Measurements from ENCODE around the gene ZNF423.

The ZNF423 gene

GRCh38 chr16:49660626-49661025 lies 195.3 kb downstream of the ZNF423 start:
- no peak for DNase-seq

DNA sequence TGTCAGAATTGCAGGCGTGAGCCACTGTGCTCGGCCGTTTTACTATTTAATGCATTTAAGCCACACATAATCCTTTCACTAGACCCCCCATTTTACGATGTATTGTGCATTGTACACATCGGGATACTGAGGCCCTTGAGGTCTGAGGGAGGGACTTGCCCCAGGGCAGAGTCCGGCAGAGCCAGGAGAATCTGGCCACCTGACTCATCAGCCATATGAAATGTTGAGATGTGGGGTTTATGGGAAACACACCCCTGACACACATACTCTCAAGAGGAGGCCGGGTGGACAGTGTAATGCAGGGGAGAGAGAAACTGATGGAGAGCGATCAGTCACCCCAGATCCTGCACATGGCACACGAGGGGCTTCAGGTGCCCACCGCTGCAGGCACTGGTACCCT lies 196.6 kb downstream of the ZNF423 start:
- DNase-seq = no peak

DNA sequence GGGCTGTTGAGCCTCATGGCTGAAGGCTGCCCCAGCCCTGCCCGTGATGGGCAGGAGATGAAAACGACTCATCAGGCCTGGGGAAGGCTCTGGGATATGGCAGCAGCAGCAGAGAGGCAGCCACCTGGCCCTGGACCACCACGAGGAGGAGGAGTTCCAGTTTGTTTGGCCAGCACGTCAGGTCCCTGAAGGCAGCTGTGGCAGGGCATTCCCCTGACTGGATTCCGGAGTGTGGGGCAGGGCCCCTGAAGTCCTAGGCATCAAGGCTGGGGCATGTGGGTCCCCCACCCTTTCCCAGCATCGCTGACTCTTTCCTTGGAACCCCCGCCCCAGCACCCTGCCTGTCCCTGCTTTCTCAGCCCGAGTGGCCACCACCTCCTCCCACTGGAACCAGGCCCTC lies 197.4 kb downstream of the ZNF423 start:
- no peak for DNase-seq

- no peak for DNase-seq
Observed at GRCh38 chr16:49657736-49658465, 198.0 kb downstream of the ZNF423 start.

DNA sequence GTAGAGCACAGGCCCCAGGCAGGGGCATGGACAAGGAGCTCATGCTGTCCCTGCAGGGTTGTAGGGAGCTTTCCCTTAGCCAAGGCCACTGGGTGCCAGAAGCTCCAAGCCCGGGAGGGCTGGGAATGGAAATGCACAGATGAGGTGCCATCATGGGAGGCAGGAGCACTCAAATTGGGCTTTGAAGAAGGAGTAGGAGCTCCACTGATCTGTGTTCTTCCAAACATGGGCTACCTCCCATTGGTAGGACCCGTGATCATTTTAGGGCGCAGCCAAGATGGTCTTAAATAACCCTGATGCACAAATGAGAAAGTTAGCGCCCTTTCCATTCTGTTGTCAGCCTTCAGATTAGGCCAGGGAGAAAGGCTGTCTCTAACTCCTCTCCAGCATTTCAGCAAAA lies 201.5 kb downstream of the ZNF423 start:
- no peak for DNase-seq

DNA sequence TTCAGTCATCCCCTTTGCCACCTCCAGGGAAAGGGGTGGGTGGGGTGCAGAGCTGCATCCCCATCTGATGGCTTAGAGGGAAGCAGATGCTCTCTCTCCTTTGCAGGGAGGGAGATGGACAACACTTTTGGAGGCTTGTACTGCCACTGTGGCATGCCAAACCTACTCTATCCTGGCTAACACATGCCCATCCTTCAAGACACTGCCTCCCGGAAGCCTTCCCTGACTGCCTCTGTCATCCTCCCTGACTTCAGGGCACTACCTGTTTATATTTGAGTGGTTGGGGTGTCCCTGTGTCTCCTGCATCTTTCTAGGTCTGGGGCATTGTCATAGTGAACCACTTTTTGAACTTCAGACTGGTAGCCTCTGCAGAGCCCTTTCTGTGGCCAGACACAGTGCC lies 202.3 kb downstream of the ZNF423 start:
- no peak for DNase-seq

DNA sequence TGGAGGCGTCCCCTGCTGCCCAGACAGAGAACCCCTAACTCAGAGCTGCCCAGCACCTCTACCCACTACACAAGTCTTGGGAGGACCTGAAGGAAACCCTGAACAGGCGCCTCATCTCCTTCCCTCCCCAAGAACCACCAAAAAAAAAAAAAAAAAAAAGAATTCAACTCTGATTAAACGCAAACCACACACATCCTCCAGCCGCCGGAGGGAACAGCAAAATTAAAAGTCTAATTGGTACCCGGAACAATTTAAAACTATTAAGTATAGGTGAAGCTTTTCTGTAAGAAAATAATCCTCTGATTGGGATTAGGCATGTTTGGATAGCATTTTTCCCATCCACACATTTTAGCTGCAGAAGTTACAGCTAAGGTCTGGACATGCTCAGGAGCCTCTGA lies 202.7 kb downstream of the ZNF423 start:
- no peak for DNase-seq

- no peak for DNase-seq
Observed at GRCh38 chr16:49652456-49653172, 203.3 kb downstream of the ZNF423 start.

- DNase-seq = no peak
Observed at GRCh38 chr16:49651996-49652395, 203.9 kb downstream of the ZNF423 start.

DNA sequence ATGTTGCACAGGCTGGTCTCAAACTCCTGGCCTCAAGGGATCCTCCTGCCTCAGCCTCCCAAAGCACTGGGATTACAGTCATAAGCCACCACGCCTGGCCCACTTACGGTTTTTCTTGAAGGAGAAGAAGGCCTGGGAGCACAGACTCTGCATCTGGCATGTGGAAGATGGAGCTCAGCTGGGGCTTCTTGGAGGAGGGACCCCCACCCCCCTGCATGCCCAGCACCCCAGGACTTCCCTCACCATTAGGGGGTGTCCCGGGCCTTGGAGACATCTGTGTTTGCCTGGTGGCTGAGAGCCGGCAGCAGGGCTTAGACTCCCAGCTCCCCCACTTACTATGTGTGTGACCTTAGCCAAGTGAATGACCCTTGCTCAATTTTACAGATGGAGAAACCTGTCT lies 204.7 kb downstream of the ZNF423 start:
- DNase-seq = no peak

GRCh38 chr16:49650603-49651002 lies 205.3 kb downstream of the ZNF423 start:
- DNase-seq = no peak

DNA sequence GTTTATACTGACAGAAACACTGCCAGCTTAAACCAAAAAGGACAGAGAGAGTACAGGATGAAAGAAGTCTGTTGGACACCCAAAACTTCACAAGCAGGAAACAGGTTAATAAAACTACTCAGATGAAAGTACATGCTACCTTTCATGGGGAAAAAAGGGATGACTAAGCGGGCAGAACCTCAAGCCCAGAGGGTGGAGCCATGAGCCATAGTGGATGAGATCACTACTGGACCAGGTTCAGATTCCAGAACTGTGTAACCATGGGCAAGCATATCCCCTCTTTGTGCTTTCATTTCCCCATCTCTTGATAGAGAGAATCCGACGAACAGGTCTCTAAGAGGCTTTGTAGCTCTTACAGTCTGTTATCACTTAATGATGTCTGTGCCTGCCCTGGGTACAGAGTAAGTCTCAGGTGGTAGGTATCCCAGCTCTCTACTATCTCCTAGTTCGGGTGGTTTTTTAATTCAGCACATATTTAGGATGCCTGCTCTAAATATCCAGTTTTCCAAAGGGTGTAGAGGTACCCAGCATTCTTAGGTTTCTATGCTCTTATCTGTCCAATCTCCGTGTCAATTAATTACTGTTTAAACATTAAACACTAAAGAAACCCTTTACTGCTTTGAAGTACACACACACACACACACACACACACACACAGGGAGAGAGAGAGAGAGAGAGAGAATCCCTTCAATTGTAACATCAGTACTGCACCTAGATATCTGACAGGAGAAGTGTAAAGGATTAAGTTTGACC lies 206.7 kb downstream of the ZNF423 start:
- DNase-seq = no peak

- no peak for DNase-seq
Observed at GRCh38 chr16:49647673-49648072, 208.2 kb downstream of the ZNF423 start.

DNA sequence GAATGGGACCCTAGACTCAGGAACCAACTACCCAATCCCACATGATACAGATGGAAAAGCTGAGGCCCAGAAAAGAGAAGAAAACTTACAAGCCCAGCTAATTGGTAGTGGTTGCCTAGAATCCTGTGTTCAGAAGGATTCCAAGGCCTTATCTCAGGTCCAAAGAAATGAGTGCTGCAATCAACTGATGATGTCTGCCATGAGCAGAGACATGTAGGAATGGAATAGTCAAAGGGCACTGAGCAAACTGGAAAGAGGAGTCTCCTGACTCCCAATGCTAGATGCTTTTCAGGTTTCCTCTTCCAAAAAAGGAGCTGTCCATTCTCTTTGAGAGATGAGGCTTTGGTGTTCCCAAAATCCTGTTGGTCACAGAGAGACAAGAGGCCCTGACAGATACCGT lies 210.6 kb downstream of the ZNF423 start:
- no peak for DNase-seq

GRCh38 chr16:49644145-49644463 lies 211.8 kb downstream of the ZNF423 start:
- no peak for DNase-seq

- no peak for DNase-seq
Observed at GRCh38 chr16:49643429-49644144, 212.3 kb downstream of the ZNF423 start.

DNA sequence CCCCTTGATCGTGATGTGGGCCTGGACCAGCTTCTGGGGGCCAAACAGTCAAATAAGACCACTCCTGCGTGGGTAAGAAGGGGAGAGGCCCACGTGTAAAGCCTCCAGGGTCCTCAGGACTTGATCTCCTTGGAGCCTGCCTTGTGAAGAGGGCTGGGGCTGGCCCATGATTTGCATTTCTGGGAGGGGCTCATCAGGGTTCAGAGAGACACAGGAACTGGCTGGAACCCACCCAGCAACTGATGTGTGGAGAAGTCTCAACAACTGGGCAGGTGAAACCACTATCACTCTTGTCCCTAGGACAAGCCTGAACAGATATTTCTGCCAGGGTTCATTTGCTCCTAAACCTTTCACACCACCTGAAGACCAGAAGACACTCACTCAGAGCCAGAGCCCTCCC lies 214.7 kb downstream of the ZNF423 start:
- DNase-seq = no peak

GRCh38 chr16:49640581-49640980 lies 215.3 kb downstream of the ZNF423 start:
- no peak for DNase-seq

DNA sequence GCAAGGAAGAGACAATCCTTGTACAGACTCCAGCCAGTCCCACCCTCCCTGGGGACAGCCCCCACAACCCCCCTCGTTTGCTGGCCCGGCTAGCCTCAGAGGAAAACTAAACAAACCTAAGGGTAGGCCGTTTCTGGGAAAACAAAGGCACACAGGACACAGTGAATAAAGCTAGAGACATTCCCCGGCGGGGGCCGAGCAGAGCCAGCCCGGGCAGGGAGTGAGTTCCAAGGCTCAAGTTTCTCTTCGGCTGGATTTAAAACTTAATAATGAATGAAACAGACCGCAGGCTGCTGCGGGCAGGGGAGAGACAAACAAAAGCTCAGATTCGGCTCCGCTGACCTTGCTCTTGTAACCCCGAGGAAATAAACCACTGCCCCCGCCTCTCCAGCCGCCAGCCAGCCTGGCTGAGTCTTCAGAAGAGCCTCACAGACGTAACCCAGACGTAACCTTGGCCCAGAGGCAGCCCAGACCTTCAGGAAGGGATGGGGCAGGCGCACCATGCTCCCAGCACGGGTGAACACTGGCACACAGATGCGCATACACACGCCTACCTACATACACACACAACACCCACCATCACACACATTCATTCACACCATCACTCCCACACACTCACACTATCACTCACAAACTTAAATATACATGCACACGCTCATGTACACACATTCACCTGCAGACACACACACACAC lies 216.0 kb downstream of the ZNF423 start:
- no peak for DNase-seq

GRCh38 chr16:49638673-49639610 lies 217.0 kb downstream of the ZNF423 start:
- DNase-seq = no peak

- no peak for DNase-seq
Observed at GRCh38 chr16:49637933-49638672, 217.8 kb downstream of the ZNF423 start.

All from activated naive CD4-positive, alpha-beta T cell treated with anti-CD3 and anti-CD28 coated beads, Interleukin-2, amount 50 U/mL, for 16 hours (primary cell).